ENCODE results near the gene RBM26.

The RBM26 gene

GRCh38 chr13:79341202-79341601, 64.9 kb downstream of the RBM26 start:
- no peak for DNase-seq (ENCODE audit: low read depth in 4 of 4, low spot score in 1 of 4)

GRCh38 chr13:79340490-79340889, 65.6 kb downstream of the RBM26 start:
- no peak for DNase-seq (ENCODE audit: low read depth in 4 of 4, low spot score in 1 of 4)

GRCh38 chr13:79338343-79338742, 67.7 kb downstream of the RBM26 start:
- no peak for DNase-seq (ENCODE audit: low read depth in 4 of 4, low spot score in 1 of 4)

- no peak for DNase-seq (ENCODE audit: low read depth in 4 of 4, low spot score in 1 of 4)
Observed at GRCh38 chr13:79336966-79337365, 69.1 kb downstream of the RBM26 start.

GRCh38 chr13:79328510-79328909, 77.5 kb downstream of the RBM26 start:
- no peak for DNase-seq (ENCODE audit: low read depth in 4 of 4, low spot score in 1 of 4)

GRCh38 chr13:79320433-79320832, 85.6 kb downstream of the RBM26 start:
- DNase-seq (ENCODE audit: low read depth in 4 of 4, low spot score in 1 of 4), result no peak

GRCh38 chr13:79318664-79319063, 87.4 kb downstream of the RBM26 start:
- DNase-seq (ENCODE audit: low read depth in 4 of 4, low spot score in 1 of 4), result no peak

GRCh38 chr13:79317856-79318255, 88.2 kb downstream of the RBM26 start:
- DNase-seq (ENCODE audit: low read depth in 4 of 4, low spot score in 1 of 4), result no peak

GRCh38 chr13:79314652-79315051, 91.4 kb downstream of the RBM26 start:
- DNase-seq (ENCODE audit: low read depth in 4 of 4, low spot score in 1 of 4), result no peak

GRCh38 chr13:79312340-79312855, 93.7 kb downstream of the RBM26 start:
- no peak for DNase-seq (ENCODE audit: low read depth in 4 of 4, low spot score in 1 of 4)

GRCh38 chr13:79311386-79311785, 94.7 kb downstream of the RBM26 start:
- no peak for DNase-seq (ENCODE audit: low read depth in 4 of 4, low spot score in 1 of 4)

- no peak for DNase-seq (ENCODE audit: low read depth in 4 of 4, low spot score in 1 of 4)
Observed at GRCh38 chr13:79309690-79310089, 96.4 kb downstream of the RBM26 start.

- no peak for DNase-seq (ENCODE audit: low read depth in 4 of 4, low spot score in 1 of 4)
Observed at GRCh38 chr13:79307866-79308298, 98.2 kb downstream of the RBM26 start.

- no peak for DNase-seq (ENCODE audit: low read depth in 4 of 4, low spot score in 1 of 4)
Observed at GRCh38 chr13:79307433-79307861, 98.6 kb downstream of the RBM26 start.

- no peak for DNase-seq (ENCODE audit: low read depth in 4 of 4, low spot score in 1 of 4)
Observed at GRCh38 chr13:79306650-79307049, 99.4 kb downstream of the RBM26 start.

- no peak for DNase-seq (ENCODE audit: low read depth in 4 of 4, low spot score in 1 of 4)
Observed at GRCh38 chr13:79297128-79297527, 108.9 kb downstream of the RBM26 start.

- DNase-seq (ENCODE audit: low read depth in 4 of 4, low spot score in 1 of 4), result no peak
Observed at GRCh38 chr13:79295906-79296706, 109.9 kb downstream of the RBM26 start.

GRCh38 chr13:79290595-79291244, 115.3 kb downstream of the RBM26 start:
- DNase-seq (ENCODE audit: low read depth in 4 of 4, low spot score in 1 of 4), result no peak

GRCh38 chr13:79289571-79289970, 116.5 kb downstream of the RBM26 start:
- DNase-seq (ENCODE audit: low read depth in 4 of 4, low spot score in 1 of 4), result no peak

- no peak for DNase-seq (ENCODE audit: low read depth in 4 of 4, low spot score in 1 of 4)
Observed at GRCh38 chr13:79287939-79288795, 117.9 kb downstream of the RBM26 start.

GRCh38 chr13:79285159-79285558, 120.9 kb downstream of the RBM26 start:
- no peak for DNase-seq (ENCODE audit: low read depth in 4 of 4, low spot score in 1 of 4)
